WTC11 (cell line): Measurements from ENCODE around the gene RAB12. TPM values are rescaled to one million over a fixed set of nuclear protein-coding genes. Genes with fewer than 3 reads are reported as not detected.

ENCODE experiments used
- ATAC-seq: fragments of 200-7000 bp; cut with Tn5 transposase; 2 replicates; pipeline ENCODE4 v1.10.0; 2021; ENCODE audit warnings: mild to moderate bottlenecking, moderate library complexity
- CTCF ChIA-PET: fragments of 300-600 bp; sonication (Branson Sonifier 250); formaldehyde crosslinking; loops from one replicate; lab custom pipeline; 2021; ENCODE audit warnings: antibody characterized with exemption; lab: Charles Lee
- POLR2A ChIA-PET: fragments of 350-600 bp; sonication (Branson Sonifier 250); formaldehyde crosslinking; loops from one replicate; lab custom pipeline; 2021; ENCODE audit warnings: antibody characterized with exemption; lab: Charles Lee
- DNase-seq: peaks from one replicate; pipeline ENCODE4 v3.0.0; 2021; ENCODE audit warnings: low spot score
- H3K27ac Mint-ChIP-seq: 2 replicates; pipeline ENCODE4 v1.8.0; 2021; ENCODE audit warnings: mixed read lengths
- H3K27me3 Mint-ChIP-seq: 2 replicates; pipeline ENCODE4 v1.8.0; 2021; ENCODE audit warnings: low read depth, mild to moderate bottlenecking, moderate library complexity, mixed read lengths
- H3K36me3 Mint-ChIP-seq: 2 replicates; pipeline ENCODE4 v1.8.0; 2021; ENCODE audit warnings: mixed read lengths
- H3K4me1 Mint-ChIP-seq: 2 replicates; pipeline ENCODE4 v1.8.0; 2022; ENCODE audit warnings: mixed read lengths
- H3K4me3 Mint-ChIP-seq: 2 replicates; pipeline ENCODE4 v1.8.0; 2021; ENCODE audit warnings: mild to moderate bottlenecking, moderate library complexity, mixed read lengths
- H3K9me3 Mint-ChIP-seq: 2 replicates; pipeline ENCODE4 v1.8.0; 2021; ENCODE audit warnings: mixed read lengths
- FOXK1 ChIP-seq: sonication (generic); formaldehyde crosslinking; IDR thresholded peaks from 2 replicates; pipeline ENCODE4 v1.8.0; 2022; ENCODE audit warnings: mild to moderate bottlenecking, moderate library complexity, missing genetic modification reagents
- GABPB1 ChIP-seq: sonication (generic); formaldehyde crosslinking; IDR thresholded peaks from 2 replicates; pipeline ENCODE4 v1.8.1; 2023; ENCODE audit warnings: mild to moderate bottlenecking, missing genetic modification reagents
- HMGA2 ChIP-seq: fragments of 250-450 bp; sonication (Bioruptor Pico); IDR thresholded peaks from 2 replicates; pipeline ENCODE4 v1.4.0; 2021; ENCODE audit warnings: mild to moderate bottlenecking, moderate library complexity
- KAT7 ChIP-seq: sonication (generic); formaldehyde crosslinking; IDR thresholded peaks from 2 replicates; pipeline ENCODE4 v1.8.1; 2023; ENCODE audit warnings: missing genetic modification reagents, mild to moderate bottlenecking, borderline replicate concordance
- NFE2L1 ChIP-seq: sonication (generic); formaldehyde crosslinking; IDR thresholded peaks from 2 replicates; pipeline ENCODE4 v1.8.1; 2023; ENCODE audit warnings: missing genetic modification reagents
- NFYB ChIP-seq: sonication (generic); formaldehyde crosslinking; conservative IDR thresholded peaks from 2 replicates; pipeline ENCODE4 v1.8.0; 2022; ENCODE audit warnings: low read depth, missing genetic modification reagents
- OVOL2 ChIP-seq: fragments of 250-450 bp; sonication (Bioruptor Pico); IDR thresholded peaks from 2 replicates; pipeline ENCODE4 v1.9.0; 2021; ENCODE audit warnings: mild to moderate bottlenecking, borderline replicate concordance
- PRRX2 ChIP-seq: fragments of 250-450 bp; sonication (Bioruptor Pico); IDR thresholded peaks from 2 replicates; pipeline ENCODE4 v1.8.0; 2021; ENCODE audit warnings: mild to moderate bottlenecking
- SOX15 ChIP-seq: fragments of 250-450 bp; sonication (Bioruptor Pico); IDR thresholded peaks from 2 replicates; pipeline ENCODE4 v1.9.0; 2021; ENCODE audit warnings: mild to moderate bottlenecking
- TP53 ChIP-seq: sonication (generic); formaldehyde crosslinking; IDR thresholded peaks from 2 replicates; pipeline ENCODE4 v1.8.1; 2023; ENCODE audit warnings: mild to moderate bottlenecking, missing genetic modification reagents
- ZNF219 ChIP-seq: sonication (generic); formaldehyde crosslinking; IDR thresholded peaks from 2 replicates; pipeline ENCODE4 v1.8.0; 2023; ENCODE audit warnings: missing genetic modification reagents, mild to moderate bottlenecking, borderline replicate concordance
- ZNF263 ChIP-seq: sonication (generic); formaldehyde crosslinking; IDR thresholded peaks from 2 replicates; pipeline ENCODE4 v1.8.1; 2022; ENCODE audit warnings: low read depth, mild to moderate bottlenecking, moderate library complexity, missing genetic modification reagents
- ZNF396 ChIP-seq: fragments of 250-450 bp; sonication (Bioruptor Pico); IDR thresholded peaks from 2 replicates; pipeline ENCODE4 v1.8.0; 2021; ENCODE audit warnings: mild to moderate bottlenecking, moderate library complexity, borderline replicate concordance
- ZNF423 ChIP-seq: fragments of 250-450 bp; sonication (Bioruptor Pico); IDR thresholded peaks from 2 replicates; pipeline ENCODE4 v2.1.2; 2022; ENCODE audit warnings: mild to moderate bottlenecking, moderate library complexity
- total RNA-seq: library from RNA; stranded (reverse); gene quantifications from 3 replicates; pipeline ENCODE4 v1.2.3, GENCODE V29; 2021
- TF ChIP-seq, protein P1 (sequence below): sonication (generic); formaldehyde crosslinking; IDR thresholded peaks from 2 replicates; pipeline ENCODE4 v1.8.1; 2023; ENCODE audit warnings: mild to moderate bottlenecking, missing genetic modification reagents
- TF ChIP-seq, protein P2 (sequence below): sonication (generic); formaldehyde crosslinking; IDR thresholded peaks from 2 replicates; pipeline ENCODE4 v1.8.1; 2022; ENCODE audit warnings: mild to moderate bottlenecking, moderate library complexity, missing genetic modification reagents
- TF ChIP-seq, protein P3 (sequence below): fragments of 250-450 bp; sonication (Bioruptor Pico); IDR thresholded peaks from 2 replicates; pipeline ENCODE4 v2.1.2; 2022; ENCODE audit warnings: mild to moderate bottlenecking, moderate library complexity
- TF ChIP-seq, protein P4 (sequence below): sonication (generic); formaldehyde crosslinking; IDR thresholded peaks from 2 replicates; pipeline ENCODE4 v1.8.0; 2022; ENCODE audit warnings: mild to moderate bottlenecking, missing genetic modification reagents
- TF ChIP-seq, protein P5 (sequence below): fragments of 250-450 bp; sonication (Bioruptor Pico); IDR thresholded peaks from 2 replicates; pipeline ENCODE4 v1.9.0; 2021; ENCODE audit warnings: mild to moderate bottlenecking

The RAB12 gene
- total RNA-seq, 1 experiment from 2014 or later = 69.3 TPM

DNA sequence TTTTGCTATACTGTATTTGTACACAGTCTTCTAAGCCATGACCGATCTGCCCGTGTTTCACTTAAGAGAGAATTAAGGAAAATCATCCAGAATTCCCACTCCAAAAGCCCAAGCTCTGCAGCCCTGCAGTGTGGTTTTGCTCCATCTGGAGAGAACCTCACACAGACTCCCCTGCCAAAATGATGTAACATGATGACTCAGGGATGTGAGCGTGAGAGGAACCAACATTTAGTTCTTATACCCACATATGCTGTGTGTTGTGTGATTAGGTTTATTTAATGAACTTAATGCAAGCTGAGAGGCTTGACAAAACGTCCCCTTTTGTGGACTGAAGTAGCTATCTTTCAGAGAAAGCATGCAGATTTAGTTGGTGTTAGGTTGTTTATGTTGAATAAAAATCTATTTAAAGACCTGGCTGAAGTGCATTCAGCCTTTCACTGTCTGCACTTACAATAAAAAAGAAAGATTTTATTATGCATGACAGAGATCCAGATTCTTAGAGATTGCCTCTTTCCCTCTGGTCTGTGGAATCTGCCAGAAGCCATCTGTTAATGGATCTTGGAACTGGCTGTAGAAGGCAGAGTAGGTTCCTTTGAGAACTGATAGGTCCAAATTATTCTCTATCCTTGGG, 6.3 kb downstream of the RAB12 start:
- ATAC-seq = peak; percentile 17; the same call in 1 of the 2 replicates
- no peak for DNase-seq
- peak overlapping the region; percentile 40 for H3K4me3 Mint-ChIP-seq
- H3K9me3 Mint-ChIP-seq = no peaks in the 10 kb centered on the region
- peak overlapping the region; percentile 95 for H3K27ac Mint-ChIP-seq
- H3K36me3 Mint-ChIP-seq = peaks cover 47% of the 10 kb centered on the region
- no peaks in the 10 kb centered on the region for H3K27me3 Mint-ChIP-seq
- ChIA-PET CTCF (no interaction called here), POLR2A (interaction anchor here (0.7 to 1.0 kb wide), 2 partner anchors 10 to 11 kb away, joined by 3 read pairs; no protein-coding TSS in a partner anchor)
- TF ChIP-seq GABPB1 = peak; percentile 51; the same call in 1 of the 2 replicates
- TF ChIP-seq, protein P1, sequence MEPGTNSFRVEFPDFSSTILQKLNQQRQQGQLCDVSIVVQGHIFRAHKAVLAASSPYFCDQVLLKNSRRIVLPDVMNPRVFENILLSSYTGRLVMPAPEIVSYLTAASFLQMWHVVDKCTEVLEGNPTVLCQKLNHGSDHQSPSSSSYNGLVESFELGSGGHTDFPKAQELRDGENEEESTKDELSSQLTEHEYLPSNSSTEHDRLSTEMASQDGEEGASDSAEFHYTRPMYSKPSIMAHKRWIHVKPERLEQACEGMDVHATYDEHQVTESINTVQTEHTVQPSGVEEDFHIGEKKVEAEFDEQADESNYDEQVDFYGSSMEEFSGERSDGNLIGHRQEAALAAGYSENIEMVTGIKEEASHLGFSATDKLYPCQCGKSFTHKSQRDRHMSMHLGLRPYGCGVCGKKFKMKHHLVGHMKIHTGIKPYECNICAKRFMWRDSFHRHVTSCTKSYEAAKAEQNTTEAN = no peak
- peaks cover 94% of the 10 kb centered on the region for H3K4me1 Mint-ChIP-seq

DNA sequence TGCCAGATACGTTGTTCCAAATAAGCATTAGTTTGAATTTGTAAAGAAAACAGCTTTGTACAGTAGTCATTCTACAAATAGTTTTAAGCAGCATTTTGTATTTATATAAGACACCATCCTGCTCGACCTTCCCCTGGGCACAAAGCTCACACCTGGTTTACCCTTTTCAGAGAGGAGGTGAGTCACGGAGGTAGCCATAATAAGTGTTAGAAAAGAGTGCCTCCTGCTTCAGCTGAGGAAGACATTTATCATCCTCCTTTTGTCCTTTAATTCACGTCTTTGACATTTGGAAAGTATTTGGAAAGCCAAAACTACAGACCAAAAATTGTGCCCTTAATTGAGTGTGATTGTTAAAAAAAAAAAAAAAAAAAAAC, 6.8 kb downstream of the RAB12 start:
- Mint-ChIP-seq H3K4me3 (no peak overlapping the region), H3K4me1 (peaks cover 95% of the 10 kb centered on the region)

DNA sequence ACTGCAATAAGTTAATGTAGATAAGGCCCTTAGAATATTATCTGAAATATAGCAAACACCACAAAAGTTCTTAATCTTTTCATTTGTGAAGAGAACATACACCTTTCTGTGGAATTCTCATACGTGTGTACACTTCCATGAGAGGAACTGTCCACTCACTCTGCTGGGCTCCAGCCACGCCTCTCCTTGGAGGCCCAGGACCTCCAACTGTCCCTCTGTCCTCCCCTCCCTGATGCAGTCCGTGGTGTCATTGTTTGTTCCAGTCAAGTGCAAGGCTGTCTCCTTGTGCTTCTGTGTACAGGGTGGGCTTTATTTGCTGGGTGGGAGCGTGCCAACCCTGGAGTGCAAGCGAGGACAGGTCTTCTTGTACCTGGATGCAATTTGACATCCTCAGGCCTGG, 8.7 kb downstream of the RAB12 start:
- no peaks in the 10 kb centered on the region for H3K9me3 Mint-ChIP-seq
- DNase-seq (no peak), ATAC-seq (no peak)
- POLR2A ChIA-PET = no interaction called here
- CTCF ChIA-PET = no interaction called here
- H3K27me3 Mint-ChIP-seq = no peaks in the 10 kb centered on the region
- H3K36me3 Mint-ChIP-seq = peaks cover 32% of the 10 kb centered on the region
- H3K27ac Mint-ChIP-seq = peak overlapping the region; percentile 84
- H3K4me1 Mint-ChIP-seq = peaks cover 92% of the 10 kb centered on the region
- no peak overlapping the region for H3K4me3 Mint-ChIP-seq
- TF ChIP-seq NFYB (CRISPR knock-in tag) (no peak), KAT7 (CRISPR knock-in tag) (no peak), ZNF219 (CRISPR knock-in tag) (no peak), ZNF423 (no peak), HMGA2 (CRISPR knock-in tag) (no peak), NFE2L1 (CRISPR knock-in tag) (no peak), SOX15 (no peak)
- TF ChIP-seq, protein P2, sequence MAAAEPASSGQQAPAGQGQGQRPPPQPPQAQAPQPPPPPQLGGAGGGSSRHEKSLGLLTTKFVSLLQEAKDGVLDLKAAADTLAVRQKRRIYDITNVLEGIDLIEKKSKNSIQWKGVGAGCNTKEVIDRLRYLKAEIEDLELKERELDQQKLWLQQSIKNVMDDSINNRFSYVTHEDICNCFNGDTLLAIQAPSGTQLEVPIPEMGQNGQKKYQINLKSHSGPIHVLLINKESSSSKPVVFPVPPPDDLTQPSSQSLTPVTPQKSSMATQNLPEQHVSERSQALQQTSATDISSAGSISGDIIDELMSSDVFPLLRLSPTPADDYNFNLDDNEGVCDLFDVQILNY (CRISPR knock-in tag) = no peak
- TF ChIP-seq, protein P3, sequence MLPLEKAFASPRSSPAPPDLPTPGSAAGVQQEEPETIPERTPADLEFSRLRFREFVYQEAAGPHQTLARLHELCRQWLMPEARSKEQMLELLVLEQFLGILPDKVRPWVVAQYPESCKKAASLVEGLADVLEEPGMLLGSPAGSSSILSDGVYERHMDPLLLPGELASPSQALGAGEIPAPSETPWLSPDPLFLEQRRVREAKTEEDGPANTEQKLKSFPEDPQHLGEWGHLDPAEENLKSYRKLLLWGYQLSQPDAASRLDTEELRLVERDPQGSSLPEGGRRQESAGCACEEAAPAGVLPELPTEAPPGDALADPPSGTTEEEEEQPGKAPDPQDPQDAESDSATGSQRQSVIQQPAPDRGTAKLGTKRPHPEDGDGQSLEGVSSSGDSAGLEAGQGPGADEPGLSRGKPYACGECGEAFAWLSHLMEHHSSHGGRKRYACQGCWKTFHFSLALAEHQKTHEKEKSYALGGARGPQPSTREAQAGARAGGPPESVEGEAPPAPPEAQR (CRISPR knock-in tag) = no peak
- TF ChIP-seq, protein P4, sequence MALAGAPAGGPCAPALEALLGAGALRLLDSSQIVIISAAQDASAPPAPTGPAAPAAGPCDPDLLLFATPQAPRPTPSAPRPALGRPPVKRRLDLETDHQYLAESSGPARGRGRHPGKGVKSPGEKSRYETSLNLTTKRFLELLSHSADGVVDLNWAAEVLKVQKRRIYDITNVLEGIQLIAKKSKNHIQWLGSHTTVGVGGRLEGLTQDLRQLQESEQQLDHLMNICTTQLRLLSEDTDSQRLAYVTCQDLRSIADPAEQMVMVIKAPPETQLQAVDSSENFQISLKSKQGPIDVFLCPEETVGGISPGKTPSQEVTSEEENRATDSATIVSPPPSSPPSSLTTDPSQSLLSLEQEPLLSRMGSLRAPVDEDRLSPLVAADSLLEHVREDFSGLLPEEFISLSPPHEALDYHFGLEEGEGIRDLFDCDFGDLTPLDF (CRISPR knock-in tag) = no peak

More for the DNA sequence above, 6.8 kb downstream of the RAB12 start:
- Mint-ChIP-seq H3K27me3 (no peaks in the 10 kb centered on the region), H3K27ac (peak overlapping the region; percentile 95), H3K36me3 (peaks cover 44% of the 10 kb centered on the region), H3K9me3 (no peaks in the 10 kb centered on the region)
- ChIA-PET CTCF (interaction anchor here (0.7 kb wide), 1 partner anchor 11 kb away, joined by 3 read pairs; no protein-coding TSS in a partner anchor), POLR2A (interaction anchor here (0.7 to 1.0 kb wide), 2 partner anchors 9 to 10 kb away, joined by 3 read pairs; no protein-coding TSS in a partner anchor)
- TF ChIP-seq, protein P1 = no peak
- TF ChIP-seq OVOL2 (CRISPR knock-in tag) (no peak), ZNF396 (no peak), ZNF263 (CRISPR knock-in tag) (no peak), PRRX2 (CRISPR knock-in tag) (no peak), FOXK1 (CRISPR knock-in tag) (no peak), TP53 (CRISPR knock-in tag) (no peak)
- TF ChIP-seq, protein P5, sequence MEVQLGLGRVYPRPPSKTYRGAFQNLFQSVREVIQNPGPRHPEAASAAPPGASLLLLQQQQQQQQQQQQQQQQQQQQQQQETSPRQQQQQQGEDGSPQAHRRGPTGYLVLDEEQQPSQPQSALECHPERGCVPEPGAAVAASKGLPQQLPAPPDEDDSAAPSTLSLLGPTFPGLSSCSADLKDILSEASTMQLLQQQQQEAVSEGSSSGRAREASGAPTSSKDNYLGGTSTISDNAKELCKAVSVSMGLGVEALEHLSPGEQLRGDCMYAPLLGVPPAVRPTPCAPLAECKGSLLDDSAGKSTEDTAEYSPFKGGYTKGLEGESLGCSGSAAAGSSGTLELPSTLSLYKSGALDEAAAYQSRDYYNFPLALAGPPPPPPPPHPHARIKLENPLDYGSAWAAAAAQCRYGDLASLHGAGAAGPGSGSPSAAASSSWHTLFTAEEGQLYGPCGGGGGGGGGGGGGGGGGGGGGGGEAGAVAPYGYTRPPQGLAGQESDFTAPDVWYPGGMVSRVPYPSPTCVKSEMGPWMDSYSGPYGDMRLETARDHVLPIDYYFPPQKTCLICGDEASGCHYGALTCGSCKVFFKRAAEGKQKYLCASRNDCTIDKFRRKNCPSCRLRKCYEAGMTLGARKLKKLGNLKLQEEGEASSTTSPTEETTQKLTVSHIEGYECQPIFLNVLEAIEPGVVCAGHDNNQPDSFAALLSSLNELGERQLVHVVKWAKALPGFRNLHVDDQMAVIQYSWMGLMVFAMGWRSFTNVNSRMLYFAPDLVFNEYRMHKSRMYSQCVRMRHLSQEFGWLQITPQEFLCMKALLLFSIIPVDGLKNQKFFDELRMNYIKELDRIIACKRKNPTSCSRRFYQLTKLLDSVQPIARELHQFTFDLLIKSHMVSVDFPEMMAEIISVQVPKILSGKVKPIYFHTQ (CRISPR knock-in tag) = no peak
- ATAC-seq = no peak
- DNase-seq = no peak
